Thoracic aorta (tissue), 2 donors: Measurements from ENCODE around the gene OVCA2. TPM values are rescaled to one million over a fixed set of nuclear protein-coding genes. Genes with fewer than 3 reads are reported as not detected.

Experiments
- ATAC-seq: fragments of 150-250 bp; one replicate; pipeline ENCODE4 v1.8.0; 2017; ENCODE audit warnings: low read depth; ENCODE audit not compliant: insufficient number of reproducible peaks, low FRiP score
- DNase-seq: peaks from one replicate; pipeline ENCODE4 v3.0.0-alpha.2; 2020; ENCODE audit warnings: low spot score
- H3K27ac ChIP-seq, 2 donors: fragments of 200-600 bp; sonication (generic); 1 replicate in 1 of 2; 2 replicates in 1 of 2; pipeline ENCODE4 v1.5.1; 2016; ENCODE audit warnings: mild to moderate bottlenecking in 2 of 2, moderate library complexity in 2 of 2
- H3K27me3 ChIP-seq: fragments of 200-600 bp; sonication (generic); replicated peaks from 2 replicates; pipeline ENCODE4 v1.6.0; 2016; ENCODE audit warnings: mild to moderate bottlenecking; ENCODE audit not compliant: insufficient read depth
- H3K36me3 ChIP-seq: fragments of 200-600 bp; sonication (generic); one replicate; pipeline ENCODE4 v1.5.1; 2016
- H3K4me1 ChIP-seq, 2 donors: fragments of 200-600 bp; sonication (generic); 1 replicate in 1 of 2; 2 replicates in 1 of 2; pipeline versions ENCODE4 v1.5.1 to v1.6.0; 2016; ENCODE audit warnings: low read depth in 2 of 2, mild to moderate bottlenecking in 1 of 2; ENCODE audit not compliant: control insufficient read depth in 1 of 2
- H3K4me3 ChIP-seq: fragments of 200-600 bp; sonication (generic); 2 replicates; pipeline ENCODE4 v1.5.1; 2016; ENCODE audit warnings: mild to moderate bottlenecking
- H3K9me3 ChIP-seq: fragments of 200-600 bp; sonication (generic); 2 replicates; pipeline ENCODE4 v1.5.1; 2016
- CTCF ChIP-seq: fragments of 200-600 bp; sonication (generic); IDR thresholded peaks from one replicate; pipeline ENCODE4 v1.5.1; 2019; ENCODE audit warnings: antibody characterized with exemption
- total RNA-seq, 2 donors: library from RNA; depleted of rRNA; stranded (reverse); fragments of >200 nt; gene quantifications; one replicate each; pipeline versions ENCODE4 v1.1.0 to v1.2.3, GENCODE V29; 2016

The OVCA2 gene
- total RNA-seq, 2 donors from 2014 or later = 44.1 to 46.6 TPM

GRCh38 chr17:2063261-2064146, 21.7 kb downstream of the OVCA2 start:
- no peaks in the 10 kb centered on the region for H3K9me3 ChIP-seq
- H3K27ac ChIP-seq = peak overlapping the region; percentile 41 to 48
- peaks cover 0 to 70% of the 10 kb centered on the region in 2 donors for H3K4me1 ChIP-seq
- H3K4me3 ChIP-seq = no peak overlapping the region
- DNase-seq (no peak), ATAC-seq (no peak)
- peaks cover 12% of the 10 kb centered on the region for H3K36me3 ChIP-seq
- H3K27me3 ChIP-seq = no peaks in the 10 kb centered on the region
- TF ChIP-seq CTCF = no peak

GRCh38 chr17:2064147-2064489, 22.3 kb downstream of the OVCA2 start:
- Histone ChIP-seq H3K36me3 (peaks cover 12% of the 10 kb centered on the region), H3K27ac (peak overlapping the region in 1 of 2 donors; percentile 9), H3K27me3 (no peaks in the 10 kb centered on the region), H3K9me3 (no peaks in the 10 kb centered on the region), H3K4me3 (no peak overlapping the region), H3K4me1 (peaks cover 0 to 71% of the 10 kb centered on the region in 2 donors)
- ATAC-seq (no peak), DNase-seq (no peak)
- TF ChIP-seq CTCF = no peak

- no peak overlapping the region for H3K4me3 ChIP-seq
- H3K9me3 ChIP-seq = no peaks in the 10 kb centered on the region
- peak overlapping the region in 1 of 2 donors; percentile 12 for H3K27ac ChIP-seq
- ATAC-seq (no peak), DNase-seq (no peak)
- TF ChIP-seq CTCF = no peak
- no peaks in the 10 kb centered on the region for H3K27me3 ChIP-seq
- H3K4me1 ChIP-seq = peaks cover 0 to 71% of the 10 kb centered on the region in 2 donors
- peaks cover 12% of the 10 kb centered on the region for H3K36me3 ChIP-seq
Measured at GRCh38 chr17:2064520-2064971, 22.7 kb downstream of the OVCA2 start.

- Histone ChIP-seq H3K36me3 (peaks cover 12% of the 10 kb centered on the region), H3K27ac (peak overlapping the region; percentile 21 to 66), H3K27me3 (no peaks in the 10 kb centered on the region), H3K4me3 (no peak overlapping the region), H3K9me3 (no peaks in the 10 kb centered on the region), H3K4me1 (peaks cover 0 to 71% of the 10 kb centered on the region in 2 donors)
- no peak for ATAC-seq
- TF ChIP-seq CTCF = no peak
- no peak for DNase-seq
Measured at GRCh38 chr17:2064980-2065785, 23.4 kb downstream of the OVCA2 start.

GRCh38 chr17:2065949-2066400, 24.2 kb downstream of the OVCA2 start:
- H3K27me3 ChIP-seq = no peaks in the 10 kb centered on the region
- no peak overlapping the region for H3K4me3 ChIP-seq
- peaks cover 17% of the 10 kb centered on the region for H3K36me3 ChIP-seq
- TF ChIP-seq CTCF = no peak
- peak overlapping the region; percentile 15 to 66 for H3K27ac ChIP-seq
- peaks cover 0 to 71% of the 10 kb centered on the region in 2 donors for H3K4me1 ChIP-seq
- no peak for DNase-seq
- H3K9me3 ChIP-seq = no peaks in the 10 kb centered on the region
- no peak for ATAC-seq
